Neural progenitor cell (in vitro differentiated cells): ENCODE results near the gene EVPLL. TPM values are rescaled to one million over a fixed set of nuclear protein-coding genes. Genes with fewer than 3 reads are reported as not detected.

Source experiments
- DNase-seq: peaks from one replicate; pipeline ENCODE4 v3.0.0-alpha.2; 2016; ENCODE audit warnings: low spot score
- H2AFZ ChIP-seq: fragments of 200-600 bp; sonication (generic); replicated peaks from 2 replicates; pipeline ENCODE4 v1.6.1; 2016; ENCODE audit warnings: antibody characterized with exemption
- H3F3A ChIP-seq: fragments of 200-600 bp; sonication (generic); 2 replicates; pipeline ENCODE4 v1.6.1; 2016; ENCODE audit warnings: antibody characterized with exemption, low read depth
- H3K27ac ChIP-seq: fragments of 200-600 bp; sonication (generic); 2 replicates; pipeline ENCODE4 v1.5.1; 2016; ENCODE audit warnings: mild to moderate bottlenecking
- H3K27me3 ChIP-seq: fragments of 200-600 bp; sonication (generic); 2 replicates; pipeline ENCODE4 v1.6.1; 2016; ENCODE audit warnings: mild to moderate bottlenecking, moderate library complexity
- H3K36me3 ChIP-seq: fragments of 200-600 bp; sonication (generic); 2 replicates; pipeline ENCODE4 v1.5.1; 2016
- H3K4me1 ChIP-seq: fragments of 200-600 bp; sonication (generic); 2 replicates; pipeline ENCODE4 v1.6.1; 2016; ENCODE audit warnings: mixed run types
- H3K4me2 ChIP-seq: fragments of 200-600 bp; sonication (generic); 2 replicates; pipeline ENCODE4 v1.6.1; 2016
- H3K4me3 ChIP-seq: fragments of 200-600 bp; sonication (generic); 2 replicates; pipeline ENCODE4 v1.5.1; 2016
- H3K79me2 ChIP-seq: fragments of 200-600 bp; sonication (generic); 2 replicates; pipeline ENCODE4 v1.6.1; 2016; ENCODE audit warnings: low read depth
- H3K9ac ChIP-seq: fragments of 200-600 bp; sonication (generic); 2 replicates; pipeline ENCODE4 v1.6.1; 2016
- H3K9me3 ChIP-seq: fragments of 200-600 bp; sonication (generic); 2 replicates; pipeline ENCODE4 v1.5.1; 2016; ENCODE audit warnings: low read depth
- H4K20me1 ChIP-seq: fragments of 200-600 bp; sonication (generic); 2 replicates; pipeline ENCODE4 v1.6.1; 2016; ENCODE audit warnings: low read depth
- H3K27ac Mint-ChIP-seq: 3 replicates; pipeline ENCODE4 v1.8.0; 2021; ENCODE audit warnings: mixed read lengths
- H3K27me3 Mint-ChIP-seq: 2 replicates; pipeline ENCODE4 v1.8.0; 2022; ENCODE audit warnings: low read depth, mild to moderate bottlenecking, inconsistent platforms, moderate library complexity, mixed read lengths; ENCODE audit not compliant: insufficient read depth
- H3K36me3 Mint-ChIP-seq: 3 replicates; pipeline ENCODE4 v1.8.0; 2021; ENCODE audit warnings: mixed read lengths
- H3K4me1 Mint-ChIP-seq: 3 replicates; pipeline ENCODE4 v1.8.0; 2021; ENCODE audit warnings: mixed read lengths
- H3K4me3 Mint-ChIP-seq: 3 replicates; pipeline ENCODE4 v1.8.0; 2021; ENCODE audit warnings: mild to moderate bottlenecking, moderate library complexity, mixed read lengths
- H3K9me3 Mint-ChIP-seq: 3 replicates; pipeline ENCODE4 v1.8.0; 2020; ENCODE audit warnings: mixed read lengths
- EZH2 ChIP-seq: fragments of 200-600 bp; sonication (generic); IDR thresholded peaks from 2 replicates; pipeline ENCODE4 v1.6.1; 2017; ENCODE audit warnings: antibody characterized with exemption, mild to moderate bottlenecking, moderate library complexity
- EZH2phosphoT487 ChIP-seq: fragments of 200-600 bp; sonication (generic); IDR thresholded peaks from 2 replicates; pipeline ENCODE4 v1.6.1; 2017; ENCODE audit warnings: antibody characterized with exemption
- total RNA-seq: library from RNA; depleted of rRNA; stranded (reverse); fragments of >200 nt; gene quantifications from 2 replicates; pipeline ENCODE4 v1.2.3, GENCODE V29; 2015; ENCODE audit warnings: low replicate concordance
- TF ChIP-seq, protein P1 (sequence below): fragments of 200-600 bp; sonication (generic); IDR thresholded peaks from 2 replicates; pipeline ENCODE4 v1.5.1; 2017; ENCODE audit warnings: antibody characterized with exemption, mild to moderate bottlenecking

Gene EVPLL
- not detected in 2 replicates for total RNA-seq

GRCh38 chr17:18377437-18378204 is at the start of gene EVPLL:
Gene EVPLL, plus strand, starts transcription at chr17:18377778. Its CDS starts 3,160 bp downstream, at chr17:18380938.
- Mint-ChIP-seq H3K27me3 (peaks cover 2% of the 10 kb centered on the region), H3K4me3 (no peak within 1 kb of the TSS), H3K4me1 (no peaks in the 10 kb centered on the region), H3K9me3 (peaks cover 2% of the 10 kb centered on the region), H3K36me3 (no peaks in the 10 kb centered on the region), H3K27ac (no peak within 1 kb of the TSS)
- no peaks in the 10 kb centered on the region for H3K79me2 ChIP-seq
- no peak within 1 kb of the TSS for H3K4me2 ChIP-seq
- TF ChIP-seq EZH2phosphoT487 = no peak
- TF ChIP-seq EZH2 = no peak
- TF ChIP-seq, protein P1, sequence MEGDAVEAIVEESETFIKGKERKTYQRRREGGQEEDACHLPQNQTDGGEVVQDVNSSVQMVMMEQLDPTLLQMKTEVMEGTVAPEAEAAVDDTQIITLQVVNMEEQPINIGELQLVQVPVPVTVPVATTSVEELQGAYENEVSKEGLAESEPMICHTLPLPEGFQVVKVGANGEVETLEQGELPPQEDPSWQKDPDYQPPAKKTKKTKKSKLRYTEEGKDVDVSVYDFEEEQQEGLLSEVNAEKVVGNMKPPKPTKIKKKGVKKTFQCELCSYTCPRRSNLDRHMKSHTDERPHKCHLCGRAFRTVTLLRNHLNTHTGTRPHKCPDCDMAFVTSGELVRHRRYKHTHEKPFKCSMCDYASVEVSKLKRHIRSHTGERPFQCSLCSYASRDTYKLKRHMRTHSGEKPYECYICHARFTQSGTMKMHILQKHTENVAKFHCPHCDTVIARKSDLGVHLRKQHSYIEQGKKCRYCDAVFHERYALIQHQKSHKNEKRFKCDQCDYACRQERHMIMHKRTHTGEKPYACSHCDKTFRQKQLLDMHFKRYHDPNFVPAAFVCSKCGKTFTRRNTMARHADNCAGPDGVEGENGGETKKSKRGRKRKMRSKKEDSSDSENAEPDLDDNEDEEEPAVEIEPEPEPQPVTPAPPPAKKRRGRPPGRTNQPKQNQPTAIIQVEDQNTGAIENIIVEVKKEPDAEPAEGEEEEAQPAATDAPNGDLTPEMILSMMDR = no peak
- DNase-seq = no peak
- no peak within 1 kb of the TSS for H3K27ac ChIP-seq
- H4K20me1 ChIP-seq = no peaks in the 10 kb centered on the region
- H3K4me3 ChIP-seq = no peak within 1 kb of the TSS
- no peaks in the 10 kb centered on the region for H3K36me3 ChIP-seq
- no peaks in the 10 kb centered on the region for H3K4me1 ChIP-seq
- H3K9me3 ChIP-seq = no peaks in the 10 kb centered on the region
- H2AFZ ChIP-seq = no peak within 1 kb of the TSS
- no peak within 1 kb of the TSS for H3K9ac ChIP-seq
- no peaks in the 10 kb centered on the region for H3F3A ChIP-seq
- H3K27me3 ChIP-seq = no peaks in the 10 kb centered on the region

DNA sequence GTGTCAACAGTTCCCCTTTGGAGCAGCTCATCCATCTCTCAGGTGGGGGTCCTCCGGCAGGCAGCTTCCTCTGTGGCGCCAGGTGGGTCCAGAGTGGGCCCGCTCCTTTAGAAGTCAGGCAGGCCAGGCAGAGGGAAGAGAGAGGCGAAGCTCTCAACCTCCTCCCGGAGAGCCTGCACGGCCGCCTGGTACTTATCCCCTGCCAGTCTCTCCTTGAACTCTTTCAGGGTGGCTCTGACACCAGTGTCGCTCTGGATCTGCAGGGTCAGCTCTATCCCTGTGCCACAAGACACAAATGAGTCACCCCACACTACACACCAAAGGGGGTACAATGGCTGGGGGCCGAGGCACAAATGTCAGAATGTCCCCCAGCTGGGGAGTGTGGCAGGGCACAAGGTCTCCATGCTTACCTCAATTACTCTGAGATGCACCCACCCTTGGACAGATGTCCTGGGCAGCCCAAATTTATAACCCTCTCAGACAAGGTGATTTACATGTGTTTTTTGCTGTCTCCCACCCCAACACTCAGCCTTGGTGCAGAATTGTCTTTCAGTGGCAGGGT is 48.9 kb upstream of the EVPLL start:
- Histone ChIP-seq H2AFZ (no peak overlapping the region), H3K27me3 (no peaks in the 10 kb centered on the region), H3F3A (no peaks in the 10 kb centered on the region), H3K4me1 (no peaks in the 10 kb centered on the region), H3K9ac (no peak overlapping the region), H3K36me3 (no peaks in the 10 kb centered on the region), H3K4me2 (no peak overlapping the region), H3K27ac (no peak overlapping the region), H3K9me3 (no peaks in the 10 kb centered on the region), H3K79me2 (no peaks in the 10 kb centered on the region), H3K4me3 (no peak overlapping the region), H4K20me1 (no peaks in the 10 kb centered on the region)
- Mint-ChIP-seq H3K9me3 (no peaks in the 10 kb centered on the region), H3K4me1 (no peaks in the 10 kb centered on the region), H3K36me3 (peaks cover 17% of the 10 kb centered on the region), H3K4me3 (no peak overlapping the region), H3K27ac (no peak overlapping the region), H3K27me3 (no peaks in the 10 kb centered on the region)
- DNase-seq = no peak
- TF ChIP-seq EZH2 (no peak), EZH2phosphoT487 (no peak)
- TF ChIP-seq, protein P1 = no peak

- H3K36me3 Mint-ChIP-seq = peaks cover 26% of the 10 kb centered on the region
- H3K27ac Mint-ChIP-seq = no peak overlapping the region
- Histone ChIP-seq H3K9me3 (no peaks in the 10 kb centered on the region), H2AFZ (no peak overlapping the region), H3K4me1 (no peaks in the 10 kb centered on the region), H3K27ac (no peak overlapping the region), H3K36me3 (no peaks in the 10 kb centered on the region), H3K27me3 (no peaks in the 10 kb centered on the region), H3K4me2 (no peak overlapping the region), H3K79me2 (no peaks in the 10 kb centered on the region), H4K20me1 (no peaks in the 10 kb centered on the region), H3K9ac (no peak overlapping the region), H3F3A (no peaks in the 10 kb centered on the region), H3K4me3 (no peak overlapping the region)
- no peaks in the 10 kb centered on the region for H3K4me1 Mint-ChIP-seq
- H3K9me3 Mint-ChIP-seq = no peaks in the 10 kb centered on the region
- no peak for DNase-seq
- H3K4me3 Mint-ChIP-seq = no peak overlapping the region
- H3K27me3 Mint-ChIP-seq = no peaks in the 10 kb centered on the region
- TF ChIP-seq, protein P1 = no peak
- TF ChIP-seq EZH2phosphoT487 (no peak), EZH2 (no peak)
These were observed 45.7 kb upstream of the EVPLL start for GRCh38 chr17:18331879-18332278.
